ENCODE measurements around the gene KBTBD8. TPM values are rescaled to one million over a fixed set of nuclear protein-coding genes. Genes with fewer than 3 reads are reported as not detected.

KBTBD8 gene
- total and polyA plus RNA-seq, 7 donors: 0.55 to 4.0 (median 1.4) TPM

DNA sequence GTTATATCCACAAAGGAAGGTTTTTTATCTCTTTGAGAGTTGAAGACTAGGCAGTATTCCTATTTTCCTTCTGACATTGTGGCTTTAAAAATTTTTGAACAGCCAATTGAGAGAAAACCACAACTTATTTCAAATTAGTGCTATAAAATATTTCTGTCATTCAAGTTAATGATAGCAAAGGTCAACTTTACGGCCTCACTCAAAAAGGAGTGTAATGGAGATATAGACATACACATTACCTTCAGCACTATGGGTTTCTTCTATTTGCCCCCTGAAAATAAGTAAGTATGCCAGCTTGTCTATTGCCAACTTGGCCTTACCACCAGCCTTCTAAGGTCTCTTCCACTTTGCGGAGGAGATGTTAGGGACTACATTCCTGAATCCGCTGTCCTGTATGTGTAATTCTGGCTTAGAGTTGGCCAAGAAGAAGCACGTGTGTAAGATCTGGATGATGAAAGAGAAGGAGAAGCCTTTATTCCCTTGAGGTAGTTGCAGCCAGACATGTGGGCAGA lies 44.1 kb upstream of the KBTBD8 start:
- intact Hi-C loops (cut with DNase I): no loop called here
- DNase-seq: no peak
- no peaks in the 10 kb centered on the region for H3K9me3 ChIP-seq
- H3K4me1 ChIP-seq: no peaks in the 10 kb centered on the region
- no peak overlapping the region for H3K4me3 ChIP-seq
- WGBS, 2 donors: 52 to 83% methylated on average over 4 of the region's 4 CpGs
- no peak overlapping the region for H3K27ac ChIP-seq
- H3K36me3 ChIP-seq: no peaks in the 10 kb centered on the region
- H3K27me3 ChIP-seq: no peaks in the 10 kb centered on the region
- no peak for TF ChIP-seq EP300 (IDR thresholded peaks at IDR 0.05)

DNA sequence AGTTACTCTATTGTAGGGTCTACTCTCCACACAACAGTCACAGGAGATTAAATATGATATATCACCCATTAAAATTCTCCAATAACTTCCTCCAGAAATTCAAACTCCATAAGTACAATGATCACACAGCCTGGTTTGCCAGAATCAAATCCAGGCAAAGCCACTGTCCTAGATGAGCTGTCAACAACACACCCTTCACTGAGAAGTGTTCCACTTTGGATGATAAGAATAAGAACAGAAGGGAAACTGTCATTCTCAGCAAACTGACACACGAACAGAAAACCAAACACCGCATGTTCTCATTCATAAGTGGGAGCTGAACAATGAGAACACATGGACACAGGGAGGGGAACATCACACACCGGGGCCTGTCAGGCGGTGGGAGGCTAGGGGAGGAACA lies 41.4 kb upstream of the KBTBD8 start:
- no peaks in the 10 kb centered on the region for H3K9me3 ChIP-seq
- H3K27ac ChIP-seq: no peak overlapping the region
- 91% methylated on average over 4 of the region's 4 CpGs for WGBS, 2 donors
- TF ChIP-seq EP300 (IDR thresholded peaks at IDR 0.05): no peak
- TF ChIP-seq POLR2AphosphoS5 (IDR thresholded peaks at IDR 0.05): no peak
- TF ChIP-seq, protein P1, sequence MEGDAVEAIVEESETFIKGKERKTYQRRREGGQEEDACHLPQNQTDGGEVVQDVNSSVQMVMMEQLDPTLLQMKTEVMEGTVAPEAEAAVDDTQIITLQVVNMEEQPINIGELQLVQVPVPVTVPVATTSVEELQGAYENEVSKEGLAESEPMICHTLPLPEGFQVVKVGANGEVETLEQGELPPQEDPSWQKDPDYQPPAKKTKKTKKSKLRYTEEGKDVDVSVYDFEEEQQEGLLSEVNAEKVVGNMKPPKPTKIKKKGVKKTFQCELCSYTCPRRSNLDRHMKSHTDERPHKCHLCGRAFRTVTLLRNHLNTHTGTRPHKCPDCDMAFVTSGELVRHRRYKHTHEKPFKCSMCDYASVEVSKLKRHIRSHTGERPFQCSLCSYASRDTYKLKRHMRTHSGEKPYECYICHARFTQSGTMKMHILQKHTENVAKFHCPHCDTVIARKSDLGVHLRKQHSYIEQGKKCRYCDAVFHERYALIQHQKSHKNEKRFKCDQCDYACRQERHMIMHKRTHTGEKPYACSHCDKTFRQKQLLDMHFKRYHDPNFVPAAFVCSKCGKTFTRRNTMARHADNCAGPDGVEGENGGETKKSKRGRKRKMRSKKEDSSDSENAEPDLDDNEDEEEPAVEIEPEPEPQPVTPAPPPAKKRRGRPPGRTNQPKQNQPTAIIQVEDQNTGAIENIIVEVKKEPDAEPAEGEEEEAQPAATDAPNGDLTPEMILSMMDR (IDR thresholded peaks at IDR 0.05): no peak
- TF ChIP-seq POLR2A (IDR thresholded peaks at IDR 0.05): no peak
- no peaks in the 10 kb centered on the region for H3K4me1 ChIP-seq
- intact Hi-C loops (cut with DNase I): no loop called here
- H3K36me3 ChIP-seq: no peaks in the 10 kb centered on the region
- no peaks in the 10 kb centered on the region for H3K27me3 ChIP-seq
- no peak overlapping the region for H3K4me3 ChIP-seq
- no peak for DNase-seq

DNA sequence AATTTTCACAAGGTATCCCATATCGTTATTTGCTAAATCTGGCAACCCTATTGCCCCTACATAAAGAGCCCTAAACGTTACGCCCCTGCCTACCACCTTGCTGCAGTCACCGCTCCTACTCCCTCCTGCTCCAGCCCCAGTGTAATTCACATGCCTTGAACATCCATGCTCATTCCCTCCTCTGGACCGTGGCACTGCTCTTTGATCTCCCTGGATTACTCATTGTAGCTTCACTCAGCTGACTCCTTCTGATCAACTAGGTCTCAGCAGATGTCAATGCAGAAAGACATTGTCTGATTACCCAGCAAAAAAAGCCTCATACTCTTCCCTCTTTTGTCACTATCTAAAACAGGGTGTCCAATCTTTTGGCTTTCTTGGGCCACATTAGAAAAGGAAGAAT lies 40.7 kb upstream of the KBTBD8 start:
- H3K36me3 ChIP-seq: no peaks in the 10 kb centered on the region
- H3K27me3 ChIP-seq: no peaks in the 10 kb centered on the region
- WGBS, 2 donors: 46 to 74% methylated on average over 5 of the region's 5 CpGs
- no peak for DNase-seq
- no peaks in the 10 kb centered on the region for H3K4me1 ChIP-seq
- no peaks in the 10 kb centered on the region for H3K9me3 ChIP-seq
- no peak overlapping the region for H3K4me3 ChIP-seq
- no peak overlapping the region for H3K27ac ChIP-seq
- TF ChIP-seq, protein P1 (IDR thresholded peaks at IDR 0.05): no peak
- TF ChIP-seq POLR2A (IDR thresholded peaks at IDR 0.05): no peak
- TF ChIP-seq POLR2AphosphoS5 (IDR thresholded peaks at IDR 0.05): no peak
- TF ChIP-seq EP300 (IDR thresholded peaks at IDR 0.05): no peak
- intact Hi-C loops (cut with DNase I): no loop called here

DNA sequence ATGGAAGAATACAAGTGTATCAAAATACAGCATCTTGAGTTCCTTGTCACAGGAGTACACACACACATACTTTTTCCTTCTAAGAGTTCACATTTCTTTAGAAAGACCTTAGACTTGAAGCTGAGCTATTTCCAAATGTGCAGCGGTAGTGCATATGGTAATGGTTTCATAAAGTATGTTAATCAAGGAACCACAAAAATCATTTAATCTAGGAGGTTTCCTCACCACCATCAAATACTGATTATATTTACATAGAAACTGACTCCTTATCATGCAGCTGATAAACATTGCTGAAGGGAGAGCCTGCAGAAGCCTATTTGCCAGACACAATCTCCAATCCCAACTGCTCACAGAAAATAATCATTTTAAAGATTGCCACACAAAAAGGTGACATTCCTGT lies 40.0 kb upstream of the KBTBD8 start:
- no peaks in the 10 kb centered on the region for H3K27me3 ChIP-seq
- WGBS, 2 donors: 55 to 88% methylated on average over 1 of the region's 1 CpG
- no peak overlapping the region for H3K27ac ChIP-seq
- no peak overlapping the region for H3K4me3 ChIP-seq
- no peak for DNase-seq
- no peaks in the 10 kb centered on the region for H3K4me1 ChIP-seq
- intact Hi-C loops (cut with DNase I): no loop called here
- H3K36me3 ChIP-seq: no peaks in the 10 kb centered on the region
- H3K9me3 ChIP-seq: no peaks in the 10 kb centered on the region
- no peak for TF ChIP-seq POLR2A (IDR thresholded peaks at IDR 0.05)
- TF ChIP-seq, protein P1 (IDR thresholded peaks at IDR 0.05): no peak
- no peak for TF ChIP-seq POLR2AphosphoS5 (IDR thresholded peaks at IDR 0.05)
- TF ChIP-seq EP300 (IDR thresholded peaks at IDR 0.05): no peak

DNA sequence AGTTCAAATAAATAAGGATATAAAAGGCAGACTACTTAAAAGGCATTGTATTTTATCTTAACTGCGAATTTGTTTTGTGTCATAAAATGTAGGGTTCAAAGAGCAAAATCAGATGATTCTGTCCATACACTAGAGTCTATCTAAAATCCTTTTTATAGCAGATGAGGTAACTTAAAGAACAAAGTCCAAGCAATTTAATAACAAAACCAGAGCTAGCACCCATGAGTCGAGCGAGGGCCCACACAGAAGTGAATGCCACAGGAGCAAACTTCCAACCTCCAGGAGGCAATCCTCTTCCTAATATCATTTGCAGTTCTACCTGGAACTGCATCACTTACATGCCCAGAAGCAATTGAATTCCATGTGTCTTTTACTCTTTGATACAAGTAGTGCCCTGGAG lies 35.4 kb upstream of the KBTBD8 start:
- H3K9me3 ChIP-seq: no peaks in the 10 kb centered on the region
- TF ChIP-seq POLR2A (IDR thresholded peaks at IDR 0.05): no peak
- no peak for TF ChIP-seq POLR2AphosphoS5 (IDR thresholded peaks at IDR 0.05)
- TF ChIP-seq EP300 (IDR thresholded peaks at IDR 0.05): no peak
- TF ChIP-seq, protein P1 (IDR thresholded peaks at IDR 0.05): no peak
- no peaks in the 10 kb centered on the region for H3K4me1 ChIP-seq
- intact Hi-C loops (cut with DNase I): no loop called here
- DNase-seq: no peak
- H3K27ac ChIP-seq: no peak overlapping the region
- no peaks in the 10 kb centered on the region for H3K36me3 ChIP-seq
- no peak overlapping the region for H3K4me3 ChIP-seq
- 17 to 70% methylated on average over 3 of the region's 3 CpGs for WGBS, 2 donors
- H3K27me3 ChIP-seq: no peaks in the 10 kb centered on the region

Measured in sigmoid colon (tissue), 7 donors.